Measurements from ENCODE around the gene LRTM1.

Gene LRTM1

DNA sequence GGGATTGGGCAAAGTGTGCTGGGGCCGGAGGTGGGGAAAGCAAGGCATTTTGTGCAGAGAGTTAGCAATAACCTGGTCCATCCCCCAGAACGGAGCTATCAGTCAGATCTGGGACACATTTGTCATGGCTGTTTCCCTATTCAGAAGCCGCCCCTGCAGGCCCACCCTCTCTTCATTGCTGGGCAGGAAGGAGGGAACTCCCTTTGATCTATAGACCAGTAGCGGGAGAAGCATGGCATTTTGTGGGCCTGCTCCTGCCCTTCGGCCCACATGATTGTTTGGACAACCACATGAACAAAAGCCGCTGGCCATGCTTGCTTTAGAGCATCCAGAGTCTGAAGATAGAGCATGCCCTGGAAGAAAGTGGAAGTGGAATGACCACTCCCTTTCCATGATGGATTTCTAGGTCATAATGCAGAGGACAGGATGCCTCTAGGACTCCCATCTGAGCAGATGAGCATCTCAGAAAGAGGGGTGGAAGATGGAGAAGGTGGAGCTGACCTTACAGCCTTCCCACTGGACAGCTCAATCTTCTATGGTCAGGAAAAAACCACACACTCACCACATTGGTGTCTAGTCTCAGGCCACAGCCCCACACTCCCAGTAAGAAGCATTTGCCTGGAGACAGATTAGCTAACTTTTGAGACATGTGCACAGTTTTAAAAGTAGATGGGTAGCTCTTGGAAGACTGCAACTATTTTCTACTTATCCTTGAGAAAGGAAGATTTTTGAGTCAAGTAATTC, 11.9 kb upstream of the LRTM1 start:
- no peak for DNase-seq

DNA sequence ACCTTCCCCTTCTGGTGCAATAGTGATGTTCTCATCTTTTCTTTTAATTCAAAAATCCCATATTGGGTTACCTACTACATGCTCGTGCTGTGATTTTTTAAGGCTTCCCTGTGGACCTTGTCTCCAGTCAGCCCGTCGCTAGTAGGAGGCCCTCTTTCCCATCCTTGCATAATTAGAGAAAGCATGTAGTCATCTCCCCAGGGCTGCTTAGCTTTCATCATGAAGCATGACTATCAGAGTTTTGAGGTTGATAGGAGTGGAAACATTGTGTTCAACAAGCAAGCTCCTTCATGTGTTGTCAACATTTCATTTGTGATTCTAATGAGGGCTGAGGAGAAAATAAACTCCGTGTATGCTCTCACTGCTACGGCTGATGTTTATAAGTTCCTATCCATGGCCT, 8.7 kb upstream of the LRTM1 start:
- DNase-seq, result no peak

DNA sequence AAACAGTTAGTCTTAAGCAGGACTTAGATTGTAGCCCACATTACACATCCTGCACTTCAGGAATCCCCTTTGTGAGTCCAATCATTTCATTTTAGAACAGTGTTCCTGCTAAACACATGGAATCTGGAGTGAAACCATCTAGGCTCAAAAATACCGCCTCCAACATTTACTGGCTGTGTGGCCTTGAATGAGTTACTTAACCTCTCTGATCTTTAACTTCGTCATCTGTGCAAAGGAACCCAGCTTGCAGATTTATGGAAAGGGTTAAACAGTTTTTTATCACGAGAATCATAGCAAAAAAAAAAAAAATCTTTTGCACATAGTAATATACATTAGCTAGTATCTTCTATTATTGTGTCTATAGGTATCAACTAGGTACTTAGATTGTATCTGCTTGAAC, 8.0 kb upstream of the LRTM1 start:
- DNase-seq, result no peak

DNA sequence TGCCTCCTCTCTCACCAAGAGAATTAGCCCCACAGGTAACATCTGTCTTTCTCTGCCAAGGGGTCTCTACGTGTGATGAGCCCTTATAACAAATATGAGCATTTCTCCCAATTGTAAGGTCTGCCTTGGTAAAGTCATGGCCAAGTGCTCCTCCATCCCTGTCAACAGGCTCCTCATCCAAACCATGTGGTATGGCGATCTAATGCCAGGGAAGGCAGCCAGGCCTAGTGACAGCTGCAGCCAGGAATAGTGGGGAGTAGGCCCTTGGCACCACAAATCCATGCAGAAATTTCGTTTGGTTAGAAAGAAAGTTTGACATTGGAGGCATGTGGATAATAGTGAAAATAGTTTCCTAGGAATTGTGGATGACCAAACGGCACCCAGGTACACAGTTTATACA, 4.7 kb upstream of the LRTM1 start:
- no peak for DNase-seq

DNA sequence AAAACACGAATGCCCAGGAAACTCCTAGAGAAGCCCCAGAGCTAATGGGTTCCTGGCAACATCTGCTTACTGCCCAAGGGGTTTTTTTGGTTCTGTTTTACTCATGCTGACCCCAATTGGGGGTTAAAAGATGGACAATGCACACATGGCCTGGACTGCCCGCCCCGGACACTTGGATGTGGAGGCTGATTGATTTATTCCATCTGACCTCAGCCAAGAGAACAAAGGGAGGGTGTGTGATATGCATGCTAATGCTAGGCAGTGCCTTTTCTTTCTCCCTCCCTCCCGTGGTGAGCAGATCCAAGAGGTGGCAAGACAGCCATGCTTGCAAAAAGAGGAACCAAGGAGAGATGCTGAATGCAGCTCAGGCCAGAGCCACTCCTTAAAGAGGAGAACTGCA, 3.3 kb upstream of the LRTM1 start:
- DNase-seq, result peak; percentile 84

DNA sequence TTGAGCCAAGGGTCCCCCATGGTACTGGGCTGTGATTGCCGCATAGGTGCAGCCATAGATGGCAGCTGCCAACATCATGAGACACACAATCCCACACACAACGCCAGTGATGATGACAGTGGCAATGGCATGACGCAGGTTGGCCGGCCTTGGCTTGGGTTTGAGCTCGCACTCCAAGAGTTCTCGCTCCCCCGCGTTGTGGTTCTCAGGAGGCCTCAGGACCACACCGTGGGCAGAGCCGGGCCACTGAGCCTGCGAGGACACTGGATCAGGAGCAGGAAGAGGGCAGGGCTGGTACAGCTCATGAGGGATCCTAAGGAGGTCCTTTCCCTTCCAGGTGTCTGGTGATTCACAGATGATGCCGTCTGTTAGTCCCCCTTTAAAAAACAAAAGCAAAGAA, 9.3 kb downstream of the LRTM1 start:
- DNase-seq, result no peak

DNA sequence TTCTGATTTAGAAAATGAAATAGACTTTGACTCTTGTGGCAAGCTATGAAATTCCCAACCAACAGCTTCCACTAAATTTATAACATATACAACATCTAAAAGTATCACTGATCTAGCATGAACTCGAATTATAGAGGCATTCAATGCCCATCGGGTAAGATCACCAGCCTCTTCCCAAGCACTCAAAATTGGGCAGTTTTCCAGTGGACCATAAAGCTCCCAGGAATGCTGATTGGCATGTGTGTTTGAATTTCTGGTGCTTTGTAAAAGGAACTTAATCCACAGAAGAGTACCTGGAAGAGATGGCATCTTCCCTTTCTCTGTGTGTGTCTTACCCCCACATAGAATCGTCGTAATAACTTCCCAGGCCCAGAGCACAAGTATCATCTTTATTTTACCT, 10.0 kb downstream of the LRTM1 start:
- no peak for DNase-seq

DNA sequence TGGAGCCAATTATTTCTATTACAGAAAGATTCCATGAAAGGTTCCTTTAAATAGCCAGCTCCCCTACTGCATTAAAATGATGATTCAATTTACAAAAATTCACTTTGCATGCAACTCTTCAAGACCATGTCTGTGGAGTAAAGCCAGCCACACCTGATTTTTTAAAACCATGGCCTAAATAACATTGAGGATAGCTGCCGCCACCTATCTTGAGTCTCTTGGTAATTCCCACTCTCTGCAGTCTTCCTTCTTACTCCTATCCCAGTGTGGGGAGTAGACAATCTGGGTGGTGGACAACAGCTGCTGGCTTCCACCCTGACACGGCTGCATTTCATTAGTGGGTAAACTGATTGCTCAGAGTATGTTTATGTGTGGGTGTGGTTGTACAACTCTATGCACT, 10.7 kb downstream of the LRTM1 start:
- no peak for DNase-seq

DNA sequence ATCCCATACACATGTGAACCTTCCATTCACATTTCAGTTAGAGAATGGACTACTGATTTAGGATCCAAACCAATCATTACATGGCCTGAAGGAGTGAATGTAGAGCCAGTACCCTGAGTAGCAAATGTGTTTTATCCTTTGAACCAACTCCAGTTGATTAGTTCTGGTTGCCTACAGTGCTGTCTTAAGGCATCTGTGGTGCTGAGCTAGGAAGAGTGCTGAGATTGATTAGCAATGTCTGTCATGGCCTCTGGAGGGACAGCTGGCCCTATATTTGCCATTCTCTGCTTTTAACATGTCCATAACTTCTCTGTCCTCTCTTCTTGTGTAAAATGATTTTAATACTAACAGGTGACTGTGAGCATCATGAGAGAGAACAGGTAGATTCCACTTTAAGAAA, 11.1 kb downstream of the LRTM1 start:
- DNase-seq, result no peak

DNA sequence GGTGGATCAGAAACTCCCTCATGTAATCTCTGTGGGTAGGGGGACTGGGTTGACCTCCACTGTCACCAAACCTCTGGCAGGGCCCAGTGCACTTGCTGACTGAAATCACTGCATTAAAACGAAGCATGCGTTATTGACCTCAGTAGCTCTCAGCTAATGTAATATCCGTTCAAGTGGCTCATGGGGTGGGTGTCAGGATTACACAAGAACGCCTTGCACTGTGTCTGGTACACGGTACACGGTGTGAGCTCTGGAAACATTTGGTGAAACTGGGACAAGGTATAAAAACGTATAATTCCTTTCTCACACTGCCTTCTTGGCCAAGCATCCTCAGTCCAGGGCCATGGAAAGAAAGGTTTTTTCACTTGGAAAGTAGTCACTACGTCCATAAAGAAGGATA, 11.9 kb downstream of the LRTM1 start:
- no peak for DNase-seq

DNA sequence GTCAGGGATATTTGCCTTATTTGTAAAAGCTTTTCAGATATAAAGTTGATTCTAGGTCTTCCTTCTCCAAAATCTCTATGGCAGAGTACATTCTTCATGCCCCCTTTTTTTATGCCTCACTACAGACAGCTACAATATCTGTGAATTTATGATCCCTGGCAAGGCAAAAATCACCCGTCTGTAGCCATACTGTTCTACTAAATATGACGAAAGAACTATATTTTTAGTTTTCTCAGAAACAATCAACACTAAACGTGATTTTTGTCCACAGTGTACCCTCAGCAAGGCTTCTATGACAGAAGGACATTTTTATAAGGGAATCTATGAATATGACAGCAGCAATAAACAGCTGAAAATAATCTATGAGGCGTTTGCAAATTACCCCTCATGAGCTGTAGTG, 12.7 kb downstream of the LRTM1 start:
- no peak for DNase-seq

DNA sequence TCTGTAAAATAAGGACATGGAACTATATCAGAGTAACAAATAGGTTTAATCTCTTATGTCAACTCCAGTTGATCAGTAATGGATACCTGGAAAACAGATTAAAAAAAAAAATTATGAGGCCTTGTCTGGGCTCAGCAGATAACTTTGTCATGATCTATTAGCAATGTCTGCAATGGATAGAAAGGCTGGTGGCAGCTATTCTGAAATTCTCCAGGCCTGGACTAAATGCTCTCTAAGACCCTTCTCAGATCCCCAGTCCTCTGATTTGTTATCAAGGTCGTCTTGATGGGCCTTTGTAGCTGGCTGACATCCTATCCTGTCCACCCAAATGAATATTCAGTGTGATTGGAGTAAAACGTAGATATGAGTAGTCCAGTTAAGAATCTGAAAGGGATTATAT, 13.7 kb downstream of the LRTM1 start:
- DNase-seq, result no peak

DNA sequence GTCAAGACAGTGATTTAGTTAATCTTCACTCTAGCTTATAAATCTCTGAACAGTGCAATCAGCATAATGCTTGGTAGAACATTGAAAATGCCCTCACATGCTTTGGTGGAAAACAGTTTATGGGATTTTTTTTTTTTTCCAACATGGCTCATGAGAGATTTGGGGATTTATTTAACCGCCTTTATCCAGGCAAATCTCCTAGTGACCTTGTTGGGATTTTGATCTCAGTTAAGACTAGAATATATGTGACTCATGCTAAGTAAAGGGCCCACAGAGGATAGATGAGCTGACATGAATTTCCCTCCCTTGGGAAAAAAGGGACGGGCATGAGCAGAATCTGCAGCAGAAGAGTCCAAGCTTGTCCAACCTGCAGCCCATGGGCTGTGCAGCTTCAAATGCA, 18.7 kb downstream of the LRTM1 start:
- DNase-seq, result no peak

DNA sequence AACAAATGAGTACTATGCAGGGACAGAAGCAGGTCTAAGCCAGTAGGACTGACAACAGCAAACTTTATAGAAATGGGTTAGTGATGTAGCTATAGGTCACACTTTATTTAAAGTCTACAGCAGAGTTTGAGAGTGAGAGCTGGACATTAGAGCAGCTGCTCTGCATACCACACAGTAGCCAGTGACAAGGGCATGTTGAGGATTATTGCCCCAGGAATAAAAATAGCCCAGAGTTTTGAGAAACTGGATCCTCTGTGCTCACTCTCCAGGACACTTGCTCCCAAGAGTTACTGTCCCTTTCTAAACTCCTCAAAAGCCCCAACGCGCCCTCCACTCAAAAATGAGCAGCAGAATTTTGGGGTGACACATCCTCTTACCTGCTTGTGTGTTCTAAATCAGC, 21.1 kb downstream of the LRTM1 start:
- no peak for DNase-seq

DNA sequence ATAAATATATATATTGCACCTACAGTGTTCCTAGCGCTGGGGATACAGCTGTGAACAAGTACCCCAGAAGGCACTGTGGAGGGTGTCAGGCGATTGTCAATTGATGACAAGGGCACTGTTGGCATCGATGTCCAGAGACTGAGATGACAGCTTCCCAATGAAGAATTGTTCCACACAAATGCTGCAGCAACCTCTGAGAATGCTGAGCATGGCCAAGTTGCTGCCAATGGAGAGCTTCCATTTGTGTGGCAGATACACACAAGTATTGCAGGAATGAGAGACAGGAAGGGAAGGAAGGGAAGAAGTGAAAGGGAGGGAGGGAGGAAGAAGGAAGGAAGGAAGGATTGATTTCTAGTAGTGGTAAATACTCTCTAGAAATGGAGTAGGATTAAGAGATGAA, 21.9 kb downstream of the LRTM1 start:
- no peak for DNase-seq

DNA sequence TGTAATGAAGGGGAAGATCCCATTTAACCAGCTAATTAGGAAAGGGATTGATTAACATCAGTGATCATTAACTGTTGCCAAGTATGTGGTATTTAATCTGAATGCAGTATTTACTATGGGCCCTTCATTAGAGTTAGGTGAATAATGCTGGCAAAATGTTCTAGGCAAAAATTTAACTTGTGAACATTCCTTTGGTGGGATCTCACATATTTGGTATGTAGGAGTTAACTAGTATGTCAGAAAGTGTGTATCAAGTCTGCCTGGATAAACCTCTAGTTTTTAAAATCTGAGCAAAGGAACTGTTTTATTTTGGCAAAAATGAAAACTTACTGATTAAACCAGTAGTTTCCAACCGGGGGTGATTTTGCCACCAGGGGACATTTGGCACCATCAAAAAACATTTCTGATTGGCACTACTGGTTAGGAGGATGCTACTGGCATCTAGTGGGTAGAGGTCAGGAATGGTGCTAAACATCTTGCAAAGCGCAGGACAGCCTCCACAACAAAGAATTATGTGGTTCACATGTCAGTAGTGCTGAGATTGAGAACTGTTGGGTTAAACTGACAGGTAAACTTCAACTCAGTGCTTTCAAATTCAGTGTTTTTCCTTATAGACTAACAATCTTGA, 22.5 kb downstream of the LRTM1 start:
- no peak for DNase-seq

DNA sequence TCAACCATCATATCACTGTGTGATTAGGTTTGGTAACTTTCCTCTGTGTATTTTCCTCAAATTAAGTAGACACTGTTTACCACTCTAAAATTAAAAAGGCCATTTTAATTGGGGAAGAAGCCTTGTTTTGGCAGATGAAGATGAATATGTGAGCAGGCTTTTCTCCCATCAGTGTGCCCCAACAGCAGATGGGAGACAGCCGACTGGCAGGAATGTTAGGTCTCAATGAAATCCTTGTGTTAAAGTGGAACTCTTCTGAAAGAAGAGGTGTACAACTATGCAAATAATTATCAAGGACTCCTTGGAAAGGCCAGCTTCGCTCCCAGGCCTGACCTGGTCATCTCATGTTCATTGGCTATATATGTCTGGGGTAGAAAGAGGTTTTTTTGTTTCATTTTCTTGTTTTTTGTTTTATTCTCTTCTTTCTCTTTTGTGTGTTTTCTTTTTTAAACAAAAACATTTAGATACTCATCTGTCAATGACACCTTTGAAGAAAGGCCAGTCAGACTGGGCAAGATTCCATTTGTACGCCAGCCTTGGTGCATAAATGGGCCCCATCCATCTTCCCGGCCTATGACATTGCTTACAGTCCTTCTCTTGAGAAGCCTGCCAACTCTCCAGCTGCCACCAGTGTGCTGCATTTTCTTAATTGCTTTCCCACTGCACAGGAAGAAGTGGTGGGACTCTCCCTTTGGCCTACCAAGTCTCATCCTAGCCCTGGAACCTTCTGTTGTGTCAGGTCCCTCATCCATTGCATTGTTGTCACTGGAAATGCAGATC, 25.8 kb downstream of the LRTM1 start:
- no peak for DNase-seq

DNA sequence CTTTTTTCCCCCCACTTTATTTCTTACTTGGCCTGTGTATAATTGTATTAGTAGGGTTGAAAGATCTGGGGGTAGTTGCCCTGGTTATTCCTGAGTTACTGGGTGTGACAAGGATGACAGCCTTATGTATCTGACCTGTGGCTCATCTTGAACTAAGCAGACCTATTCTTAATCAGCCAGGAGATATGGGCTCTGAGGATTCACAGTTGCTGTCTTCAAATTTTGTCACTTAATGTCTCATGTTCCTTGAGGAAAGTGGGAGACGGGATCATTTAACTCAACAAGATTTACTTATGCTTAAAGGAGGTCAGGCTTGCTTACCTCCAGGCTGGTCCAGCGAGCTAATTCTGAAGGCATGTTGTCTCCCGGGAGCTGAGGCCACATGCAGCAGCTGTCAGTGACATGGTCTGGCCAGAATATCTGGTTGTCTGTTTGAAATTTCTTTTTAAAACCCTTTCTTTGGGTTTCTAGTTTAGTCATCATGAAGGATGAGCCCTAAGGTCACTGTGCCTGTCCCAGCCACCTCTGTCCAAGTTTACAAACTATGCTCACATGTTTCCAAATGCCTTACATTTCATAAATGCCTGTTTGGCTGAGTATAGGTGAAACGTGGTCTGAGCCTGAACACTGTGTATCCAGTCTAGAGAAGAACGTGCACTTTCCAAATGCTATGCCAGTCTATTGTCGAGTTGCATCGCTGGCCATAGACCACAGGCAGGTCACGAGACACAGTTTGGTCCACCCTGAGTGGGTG, 26.8 kb downstream of the LRTM1 start:
- no peak for DNase-seq

DNA sequence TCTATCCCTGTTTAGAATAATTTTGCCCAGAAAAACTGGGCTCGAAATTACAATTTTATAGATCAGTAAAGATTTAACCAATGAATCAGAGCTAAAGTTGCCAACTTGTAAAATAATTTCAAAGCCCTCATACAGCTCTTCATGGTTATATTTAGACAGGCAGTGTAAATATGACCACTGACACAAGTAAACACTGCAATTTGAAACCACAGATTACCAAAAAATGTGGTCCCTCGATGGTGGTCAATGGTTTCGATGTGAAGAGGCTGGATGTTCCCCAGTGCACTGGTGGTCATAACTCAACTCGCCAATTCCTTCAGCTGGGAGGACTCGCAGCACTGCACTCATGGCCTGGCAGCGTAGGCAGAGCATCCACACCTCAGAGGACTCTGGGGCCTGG, 28.6 kb downstream of the LRTM1 start:
- DNase-seq, result no peak

DNA sequence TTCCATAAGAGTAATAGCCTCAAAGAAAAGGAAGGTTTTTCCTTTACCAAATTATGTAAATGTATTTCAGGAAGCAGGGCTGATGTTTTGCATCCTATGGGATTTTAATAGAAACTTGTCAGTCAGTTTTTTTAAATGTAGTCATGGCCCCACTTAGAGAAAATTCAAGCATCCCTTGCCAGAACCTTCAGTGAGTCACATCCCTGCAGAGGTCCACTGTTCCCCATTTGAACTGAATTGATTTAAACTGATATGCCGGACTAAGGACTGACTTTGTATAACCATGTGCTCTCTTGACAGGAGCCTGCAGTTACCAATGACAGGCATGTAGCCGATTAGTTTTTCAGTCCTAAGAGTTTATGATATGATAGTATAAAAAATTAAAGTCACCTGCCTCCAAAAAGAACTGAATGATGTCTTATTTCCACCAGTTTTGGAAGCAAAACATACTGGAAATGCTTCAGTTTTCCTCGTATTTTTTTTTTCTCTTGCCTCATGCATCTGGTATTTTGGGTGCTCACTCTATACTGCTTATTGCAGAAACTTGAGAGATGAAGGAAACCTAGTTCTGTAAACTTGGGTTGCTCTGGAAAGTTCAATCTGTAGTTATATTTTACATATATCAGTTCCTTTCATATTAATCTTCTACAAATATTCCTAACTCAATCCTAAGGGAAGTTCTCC, 30.7 kb downstream of the LRTM1 start:
- no peak for DNase-seq

DNA sequence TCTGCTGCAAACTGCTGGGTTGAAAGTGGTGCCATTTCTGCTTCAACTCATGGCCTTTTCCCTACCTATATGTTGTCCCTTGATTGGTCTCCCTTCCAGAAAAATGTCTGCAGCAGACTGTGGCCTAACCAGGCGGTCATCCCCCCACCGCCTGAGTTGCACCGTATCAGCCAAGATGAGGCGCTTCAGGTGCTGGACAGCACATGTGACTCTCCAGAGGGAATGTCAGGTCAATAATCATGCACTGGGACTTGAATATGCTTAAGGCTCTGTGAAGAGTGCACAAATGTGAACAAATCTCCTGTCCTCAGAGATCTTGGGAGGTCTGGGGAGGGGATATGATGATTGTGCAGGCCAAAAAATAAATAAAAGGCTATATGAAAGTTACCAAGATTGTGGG, 32.2 kb downstream of the LRTM1 start:
- DNase-seq, result no peak

DNA sequence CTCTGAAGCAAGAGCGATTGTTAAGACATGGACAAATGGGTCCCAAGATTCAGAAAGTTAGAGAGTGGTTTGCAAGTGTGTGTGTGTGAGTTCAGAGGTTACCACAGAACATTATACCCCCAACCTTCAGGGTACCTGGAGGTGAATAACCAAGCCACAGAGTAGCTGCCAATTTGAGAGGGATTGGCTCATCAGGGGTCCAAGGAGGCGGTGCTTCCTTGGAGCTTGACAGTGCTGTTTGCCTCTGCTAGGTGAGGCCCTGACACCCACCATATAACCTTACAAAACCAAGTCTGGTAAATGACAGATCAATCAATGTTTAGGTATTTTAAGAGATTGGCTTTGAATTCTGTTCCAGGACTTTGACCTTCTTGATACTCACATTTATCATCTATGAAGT, 35.7 kb downstream of the LRTM1 start:
- no peak for DNase-seq

DNA sequence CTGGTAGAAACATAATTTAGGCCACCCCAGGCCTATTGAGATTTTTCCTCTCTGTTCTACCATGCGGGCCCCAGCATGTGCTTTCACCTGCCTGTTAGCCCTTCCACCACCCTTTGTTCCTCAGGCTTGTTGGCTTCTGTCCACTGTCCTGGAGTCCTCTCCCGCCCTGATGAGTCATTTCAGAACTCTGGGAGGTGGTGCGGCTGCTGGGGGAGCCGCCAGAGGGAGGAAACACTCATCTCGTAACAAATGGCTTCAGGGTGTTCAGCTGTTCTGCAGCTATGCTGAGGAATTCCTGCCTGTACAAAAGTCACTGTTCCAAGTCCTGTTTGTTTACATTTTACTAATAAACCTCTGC, 36.3 kb downstream of the LRTM1 start:
- peak; percentile 92 for DNase-seq
